Tibial nerve (tissue), 4 donors: ENCODE results near the gene HADHB. TPM values are rescaled to one million over a fixed set of nuclear protein-coding genes. Genes with fewer than 3 reads are reported as not detected.

Source experiments
- DNase-seq, 2 donors: peaks; one replicate each; pipeline ENCODE4 v3.0.0-alpha.2; 2019; ENCODE audit warnings: low spot score in 2 of 2
- H3K27ac ChIP-seq, 4 donors: fragments of 200-600 bp; sonication (generic) in 3 of 4; one replicate each; pipeline ENCODE4 v1.5.1; 2017 to 2019; ENCODE audit warnings: mild to moderate bottlenecking in 1 of 4
- H3K27me3 ChIP-seq, 2 donors: fragments of 200-600 bp; sonication (generic) in 1 of 2; one replicate each; pipeline versions ENCODE4 v1.5.1 to v1.6.0; 2017 to 2019
- H3K36me3 ChIP-seq, 3 donors: fragments of 200-600 bp; sonication (generic); one replicate each; pipeline ENCODE4 v1.5.1; 2018 to 2019
- H3K4me1 ChIP-seq, 4 donors: fragments of 200-600 bp; sonication (generic) in 3 of 4; one replicate each; pipeline ENCODE4 v1.5.1; 2017 to 2019
- H3K4me3 ChIP-seq, 4 donors: fragments of 200-600 bp; sonication (generic) in 3 of 4; one replicate each; pipeline ENCODE4 v1.5.1; 2017 to 2019; ENCODE audit warnings: mild to moderate bottlenecking in 1 of 4, moderate library complexity in 1 of 4
- H3K9me3 ChIP-seq, 4 donors: fragments of 200-600 bp; sonication (generic) in 3 of 4; one replicate each; pipeline ENCODE4 v1.5.1; 2017 to 2019
- CTCF ChIP-seq, 5 experiments: fragments of 200-600 bp in 3 of 5; fragments of 450-650 bp in 2 of 5; sonication (generic) in 3 of 5; IDR thresholded peaks; one replicate each; pipeline ENCODE4 v1.5.1; 2016 to 2019; ENCODE audit warnings: antibody characterized with exemption in 5 of 5, mild to moderate bottlenecking in 3 of 5, moderate library complexity in 2 of 5
- EP300 ChIP-seq, 2 donors: sonication (generic); formaldehyde crosslinking; IDR thresholded peaks; one replicate each; pipeline ENCODE4 v1.6.1; 2017; ENCODE audit warnings: antibody characterized with exemption in 2 of 2, mild to moderate bottlenecking in 1 of 2
- POLR2A ChIP-seq, 2 donors: fragments of 450-650 bp; IDR thresholded peaks; one replicate each; pipeline ENCODE4 v1.6.1; 2017; ENCODE audit warnings: antibody characterized with exemption in 2 of 2, mild to moderate bottlenecking in 2 of 2, moderate library complexity in 2 of 2
- WGBS, 2 donors: methylation state at CpG; one replicate each; pipeline ENCODE4 v1.1.5; 2018; 5-methylcytosine and 5-hydroxymethylcytosine counted together
- total RNA-seq, 4 donors: library from RNA; depleted of rRNA; stranded (reverse); fragments of >200 nt; gene quantifications; one replicate each; pipeline ENCODE4 v1.1.0, GENCODE V29; 2016

Gene HADHB
- total RNA-seq, 4 donors from 2014 or later: 68.1 to 121 (median 110) TPM

GRCh38 chr2:26281226-26281625 is 36.5 kb downstream of the HADHB start:
- H3K36me3 ChIP-seq: peaks cover 0 to 90% (median 18%) of the 10 kb centered on the region in 3 donors
- no peak for DNase-seq

GRCh38 chr2:26283606-26284005 is 38.9 kb downstream of the HADHB start:
- DNase-seq: no peak
- Histone ChIP-seq H3K9me3 (no peaks in the 10 kb centered on the region), H3K27ac (no peak overlapping the region), H3K4me1 (no peaks in the 10 kb centered on the region), H3K4me3 (no peak overlapping the region), H3K36me3 (peaks cover 0 to 91% (median 10%) of the 10 kb centered on the region in 3 donors), H3K27me3 (no peaks in the 10 kb centered on the region)
- no peak for TF ChIP-seq CTCF (IDR thresholded peaks at IDR 0.05)
- TF ChIP-seq EP300 (IDR thresholded peaks at IDR 0.05): no peak
- no peak for TF ChIP-seq POLR2A (IDR thresholded peaks at IDR 0.05)
- 86 to 97% methylated on average over 2 of the region's 2 CpGs for WGBS, 2 donors

More at GRCh38 chr2:26281226-26281625, 36.5 kb downstream of the HADHB start:
- 89 to 90% methylated on average over 2 of the region's 2 CpGs for WGBS, 2 donors
- no peaks in the 10 kb centered on the region for H3K27me3 ChIP-seq
- H3K4me3 ChIP-seq: no peak overlapping the region
- H3K27ac ChIP-seq: no peak overlapping the region
- no peaks in the 10 kb centered on the region for H3K9me3 ChIP-seq
- no peak for TF ChIP-seq EP300 (IDR thresholded peaks at IDR 0.05)
- H3K4me1 ChIP-seq: no peaks in the 10 kb centered on the region

- no peak overlapping the region for H3K4me3 ChIP-seq
- H3K36me3 ChIP-seq: peaks cover 0 to 91% (median 10%) of the 10 kb centered on the region in 3 donors
- no peaks in the 10 kb centered on the region for H3K4me1 ChIP-seq
- H3K27ac ChIP-seq: no peak overlapping the region
- 94 to 99% methylated on average over 3 of the region's 3 CpGs for WGBS, 2 donors
- H3K27me3 ChIP-seq: no peaks in the 10 kb centered on the region
- H3K9me3 ChIP-seq: no peaks in the 10 kb centered on the region
- no peak for DNase-seq
- TF ChIP-seq CTCF (IDR thresholded peaks at IDR 0.05) (no peak), EP300 (IDR thresholded peaks at IDR 0.05) (no peak), POLR2A (IDR thresholded peaks at IDR 0.05) (no peak)
These were observed 39.4 kb downstream of the HADHB start for GRCh38 chr2:26284132-26284531.

- H3K27ac ChIP-seq: no peak overlapping the region
- TF ChIP-seq CTCF (IDR thresholded peaks at IDR 0.05) (no peak), EP300 (IDR thresholded peaks at IDR 0.05) (no peak), POLR2A (IDR thresholded peaks at IDR 0.05) (no peak)
- peaks cover 0 to 3% (median 0%) of the 10 kb centered on the region in 4 donors for H3K4me1 ChIP-seq
- DNase-seq: no peak
- WGBS, 2 donors: 93 to 97% methylated on average over 3 of the region's 3 CpGs
- H3K9me3 ChIP-seq: no peaks in the 10 kb centered on the region
- no peaks in the 10 kb centered on the region for H3K27me3 ChIP-seq
- no peak overlapping the region for H3K4me3 ChIP-seq
- H3K36me3 ChIP-seq: peaks cover 0 to 89% (median 9%) of the 10 kb centered on the region in 3 donors
These were observed 41.2 kb downstream of the HADHB start for GRCh38 chr2:26285931-26286330.

GRCh38 chr2:26290001-26290400 is 45.3 kb downstream of the HADHB start:
- no peaks in the 10 kb centered on the region for H3K27me3 ChIP-seq
- DNase-seq: no peak
- no peak overlapping the region for H3K4me3 ChIP-seq
- H3K27ac ChIP-seq: no peak overlapping the region
- no peaks in the 10 kb centered on the region for H3K9me3 ChIP-seq
- 73 to 74% methylated on average over 1 of the region's 1 CpG for WGBS, 2 donors
- peaks cover 0 to 8% (median 2%) of the 10 kb centered on the region in 4 donors for H3K4me1 ChIP-seq
- TF ChIP-seq EP300 (IDR thresholded peaks at IDR 0.05): no peak
- no peak for TF ChIP-seq CTCF (IDR thresholded peaks at IDR 0.05)
- no peak for TF ChIP-seq POLR2A (IDR thresholded peaks at IDR 0.05)
- peaks cover 0 to 48% (median 4%) of the 10 kb centered on the region in 3 donors for H3K36me3 ChIP-seq

- H3K36me3 ChIP-seq: peaks cover 0 to 28% (median 0%) of the 10 kb centered on the region in 3 donors
- H3K4me1 ChIP-seq: peaks cover 0 to 8% (median 2%) of the 10 kb centered on the region in 4 donors
- no peaks in the 10 kb centered on the region for H3K27me3 ChIP-seq
- no peak for DNase-seq
- H3K9me3 ChIP-seq: no peaks in the 10 kb centered on the region
- no peak for TF ChIP-seq EP300 (IDR thresholded peaks at IDR 0.05)
- TF ChIP-seq CTCF (IDR thresholded peaks at IDR 0.05): no peak
- no peak for TF ChIP-seq POLR2A (IDR thresholded peaks at IDR 0.05)
- WGBS, 2 donors: 52 to 56% methylated on average over 6 of the region's 6 CpGs
- H3K4me3 ChIP-seq: no peak overlapping the region
- H3K27ac ChIP-seq: no peak overlapping the region
These were observed 47.9 kb downstream of the HADHB start for GRCh38 chr2:26292646-26293045.
